ENCODE data around the gene RFTN1. TPM values are rescaled to one million over a fixed set of nuclear protein-coding genes. Genes with fewer than 3 reads are reported as not detected.

RFTN1 gene
- total and polyA plus RNA-seq, 2 donors (not counting 1 experiment from before 2014, with no cell fraction given): 35.1 to 35.5 TPM

DNA sequence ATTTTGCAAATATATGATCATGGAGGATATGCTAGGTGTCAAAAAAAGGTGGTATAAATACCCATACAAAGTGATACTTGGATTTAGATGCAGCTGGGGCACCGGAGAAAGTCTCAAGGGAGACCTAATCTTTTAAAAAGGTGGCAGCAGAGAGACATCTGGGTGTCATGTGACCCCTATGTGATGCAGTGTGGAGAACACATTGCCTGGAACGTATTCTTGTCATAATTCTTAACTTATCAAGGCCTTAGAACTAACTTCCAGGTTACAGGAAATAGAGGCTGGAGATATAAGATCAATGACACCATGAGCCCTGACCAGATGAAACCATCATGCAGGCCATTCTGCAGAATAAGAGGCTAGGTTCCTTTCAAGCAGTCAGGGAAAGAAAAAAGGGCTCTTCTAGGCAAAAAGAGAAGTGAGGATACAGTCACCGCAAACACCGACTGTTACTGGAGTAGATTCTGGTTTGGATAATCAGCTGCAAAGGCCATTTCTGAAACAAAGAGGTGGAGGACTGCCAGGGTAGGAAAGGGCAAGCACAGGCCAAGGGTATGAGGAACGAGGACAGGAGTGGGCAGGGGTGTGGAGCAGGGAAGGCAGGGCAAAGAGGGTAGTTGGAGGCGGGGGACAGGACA, 147.9 kb downstream of the RFTN1 start:
- Histone ChIP-seq H3K27ac (ENCODE audit: insufficient read depth, low read length) (no peak overlapping the region), H3K36me3 (ENCODE audit: control insufficient read depth, insufficient read depth, low read length) (peaks cover 4% of the 10 kb centered on the region), H3K9me3 (ENCODE audit: control insufficient read depth, insufficient read depth, low read depth, low read length) (no peaks in the 10 kb centered on the region), H3K9ac (ENCODE audit: insufficient read depth, low read length) (no peak overlapping the region), H3K27me3 (ENCODE audit: control insufficient read depth, insufficient read depth, low read length) (no peaks in the 10 kb centered on the region), H3K4me2 (ENCODE audit: extremely low read depth, insufficient read depth, low read length) (no peak overlapping the region), H3K4me3 (replicated peaks in 1 of 4; ENCODE audit: control extremely low read depth in 1 of 4, insufficient read depth in 1 of 4, low read depth in 3 of 4, low read length in 4 of 4) (no peak overlapping the region), H4K20me1 (ENCODE audit: control insufficient read depth, extremely low read depth, insufficient read depth, low read length) (no peaks in the 10 kb centered on the region), H3K4me1 (ENCODE audit: control insufficient read depth, extremely low read depth, insufficient read depth, low read length) (no peaks in the 10 kb centered on the region), H2AFZ (ENCODE audit: low read length) (no peak overlapping the region), H3K79me2 (ENCODE audit: control insufficient read depth, insufficient read depth, low read length) (no peaks in the 10 kb centered on the region)
- TF ChIP-seq CTCF (conservative IDR thresholded peaks at IDR 0.05 in 1 of 2, IDR thresholded peaks at IDR 0.05 in 1 of 2; ENCODE audit: low read depth in 1 of 2, low read length in 2 of 2) (no peak), EZH2 (IDR thresholded peaks at IDR 0.05; ENCODE audit: low read length, missing control alignments) (no peak)
- no peak for DNase-seq (ENCODE audit: low read depth in 2 of 2)

GRCh38 chr3:16364963-16365362, 148.5 kb downstream of the RFTN1 start:
- Histone ChIP-seq H3K36me3 (ENCODE audit: control insufficient read depth, insufficient read depth, low read length) (peaks cover 3% of the 10 kb centered on the region), H3K4me2 (ENCODE audit: extremely low read depth, insufficient read depth, low read length) (no peak overlapping the region), H3K9me3 (ENCODE audit: control insufficient read depth, insufficient read depth, low read depth, low read length) (no peaks in the 10 kb centered on the region), H2AFZ (ENCODE audit: low read length) (no peak overlapping the region), H3K27ac (ENCODE audit: insufficient read depth, low read length) (no peak overlapping the region), H3K9ac (ENCODE audit: insufficient read depth, low read length) (no peak overlapping the region), H3K79me2 (ENCODE audit: control insufficient read depth, insufficient read depth, low read length) (no peaks in the 10 kb centered on the region), H3K27me3 (ENCODE audit: control insufficient read depth, insufficient read depth, low read length) (no peaks in the 10 kb centered on the region), H3K4me3 (replicated peaks in 1 of 4; ENCODE audit: control extremely low read depth in 1 of 4, insufficient read depth in 1 of 4, low read depth in 3 of 4, low read length in 4 of 4) (no peak overlapping the region), H4K20me1 (ENCODE audit: control insufficient read depth, extremely low read depth, insufficient read depth, low read length) (no peaks in the 10 kb centered on the region), H3K4me1 (ENCODE audit: control insufficient read depth, extremely low read depth, insufficient read depth, low read length) (no peaks in the 10 kb centered on the region)
- DNase-seq (ENCODE audit: low read depth in 2 of 2): no peak
- TF ChIP-seq EZH2 (IDR thresholded peaks at IDR 0.05; ENCODE audit: low read length, missing control alignments): no peak
- no peak for TF ChIP-seq CTCF (conservative IDR thresholded peaks at IDR 0.05 in 1 of 2, IDR thresholded peaks at IDR 0.05 in 1 of 2; ENCODE audit: low read depth in 1 of 2, low read length in 2 of 2)

GRCh38 chr3:16364323-16364722, 149.2 kb downstream of the RFTN1 start:
- no peaks in the 10 kb centered on the region for H3K9me3 ChIP-seq (ENCODE audit: control insufficient read depth, insufficient read depth, low read depth, low read length)
- H3K4me1 ChIP-seq (ENCODE audit: control insufficient read depth, extremely low read depth, insufficient read depth, low read length): no peaks in the 10 kb centered on the region
- no peaks in the 10 kb centered on the region for H3K79me2 ChIP-seq (ENCODE audit: control insufficient read depth, insufficient read depth, low read length)
- H4K20me1 ChIP-seq (ENCODE audit: control insufficient read depth, extremely low read depth, insufficient read depth, low read length): no peaks in the 10 kb centered on the region
- H3K4me2 ChIP-seq (ENCODE audit: extremely low read depth, insufficient read depth, low read length): no peak overlapping the region
- no peak overlapping the region for H3K9ac ChIP-seq (ENCODE audit: insufficient read depth, low read length)
- no peak for DNase-seq (ENCODE audit: low read depth in 2 of 2)
- H2AFZ ChIP-seq (ENCODE audit: low read length): no peak overlapping the region
- H3K27ac ChIP-seq (ENCODE audit: insufficient read depth, low read length): no peak overlapping the region
- H3K36me3 ChIP-seq (ENCODE audit: control insufficient read depth, insufficient read depth, low read length): peaks cover 2% of the 10 kb centered on the region
- TF ChIP-seq EZH2 (IDR thresholded peaks at IDR 0.05; ENCODE audit: low read length, missing control alignments) (no peak), CTCF (conservative IDR thresholded peaks at IDR 0.05 in 1 of 2, IDR thresholded peaks at IDR 0.05 in 1 of 2; ENCODE audit: low read depth in 1 of 2, low read length in 2 of 2) (no peak)
- H3K4me3 ChIP-seq (replicated peaks in 1 of 4; ENCODE audit: control extremely low read depth in 1 of 4, insufficient read depth in 1 of 4, low read depth in 3 of 4, low read length in 4 of 4): no peak overlapping the region
- H3K27me3 ChIP-seq (ENCODE audit: control insufficient read depth, insufficient read depth, low read length): no peaks in the 10 kb centered on the region
